H9 (cell line): ENCODE results near the gene TAF10. TPM values are rescaled to one million over a fixed set of nuclear protein-coding genes. Genes with fewer than 3 reads are reported as not detected.

ENCODE experiments used
- DNase-seq: peaks from one replicate; pipeline ENCODE4 v3.0.0-alpha.2; 2017
- H2AFZ ChIP-seq: one replicate; pipeline ENCODE4 v1.6.1; 2013; ENCODE audit warnings: mild to moderate bottlenecking, low read length, control low read depth, moderate library complexity
- H2AK5ac ChIP-seq: 2 replicates; pipeline ENCODE4 v1.6.1; 2013; ENCODE audit warnings: low read length, control low read depth, mixed read lengths; ENCODE audit not compliant: insufficient read length
- H2BK120ac ChIP-seq: one replicate; pipeline ENCODE4 v1.6.1; 2013; ENCODE audit warnings: low read depth, mild to moderate bottlenecking, low read length, control low read depth, inconsistent platforms; ENCODE audit not compliant: poor library complexity, severe bottlenecking
- H2BK12ac ChIP-seq: 2 replicates; pipeline ENCODE4 v1.6.1; 2013; ENCODE audit warnings: low read length, control low read depth, mixed read lengths, low read depth; ENCODE audit not compliant: insufficient read length
- H2BK15ac ChIP-seq: 2 replicates; pipeline ENCODE4 v1.6.1; 2013; ENCODE audit warnings: low read depth, low read length, control low read depth
- H2BK20ac ChIP-seq: one replicate; pipeline ENCODE4 v1.6.1; 2013; ENCODE audit warnings: low read depth, mild to moderate bottlenecking, low read length, control low read depth, inconsistent platforms; ENCODE audit not compliant: poor library complexity, severe bottlenecking
- H2BK5ac ChIP-seq: 2 replicates; pipeline ENCODE4 v1.6.1; 2013; ENCODE audit warnings: low read length, control low read depth, mixed read lengths; ENCODE audit not compliant: insufficient read length
- H3K14ac ChIP-seq: 2 replicates; pipeline ENCODE4 v1.6.1; 2013; ENCODE audit warnings: low read length, control low read depth; ENCODE audit not compliant: insufficient read depth
- H3K18ac ChIP-seq: 2 replicates; pipeline ENCODE4 v1.6.1; 2013; ENCODE audit warnings: low read depth, mild to moderate bottlenecking, mixed read lengths, low read length, control low read depth; ENCODE audit not compliant: insufficient read length
- H3K23ac ChIP-seq: 2 replicates; pipeline ENCODE4 v1.6.1; 2013; ENCODE audit warnings: low read length, control low read depth, mixed read lengths, low read depth; ENCODE audit not compliant: insufficient read length
- H3K23me2 ChIP-seq: 2 replicates; pipeline ENCODE4 v1.6.1; 2013; ENCODE audit warnings: low read depth, mild to moderate bottlenecking, mixed read lengths, low read length, control low read depth; ENCODE audit not compliant: insufficient read length, poor library complexity, severe bottlenecking
- H3K27ac ChIP-seq: 2 replicates; pipeline ENCODE4 v1.5.1; 2013; ENCODE audit warnings: low read length, control low read depth, mixed read lengths, low read depth; ENCODE audit not compliant: insufficient read length
- H3K27me3 ChIP-seq: 2 replicates; pipeline ENCODE4 v1.6.1; 2013; ENCODE audit warnings: low read length, control low read depth, inconsistent platforms; ENCODE audit not compliant: insufficient read depth
- H3K4ac ChIP-seq: 2 replicates; pipeline ENCODE4 v1.6.1; 2013; ENCODE audit warnings: low read depth, mild to moderate bottlenecking, control low read depth, inconsistent platforms, low read length, moderate library complexity
- H3K4me1 ChIP-seq: 2 replicates; pipeline ENCODE4 v1.6.1; 2013; ENCODE audit warnings: low read length, control low read depth, inconsistent platforms; ENCODE audit not compliant: insufficient read depth
- H3K4me2 ChIP-seq: 2 replicates; pipeline ENCODE4 v1.6.1; 2013; ENCODE audit warnings: low read length, control low read depth, mixed read lengths; ENCODE audit not compliant: insufficient read length, insufficient read depth
- H3K56ac ChIP-seq: 2 replicates; pipeline ENCODE4 v1.6.1; 2013; ENCODE audit warnings: low read depth, mild to moderate bottlenecking, mixed read lengths, low read length, control low read depth; ENCODE audit not compliant: insufficient read length
- H3K79me1 ChIP-seq: 2 replicates; pipeline ENCODE4 v1.6.1; 2013; ENCODE audit warnings: low read depth, mild to moderate bottlenecking, moderate library complexity, low read length, control low read depth, inconsistent platforms; ENCODE audit not compliant: insufficient read depth, poor library complexity, severe bottlenecking
- H3K79me2 ChIP-seq: 2 replicates; pipeline ENCODE4 v1.6.1; 2013; ENCODE audit warnings: low read length, control low read depth, inconsistent platforms; ENCODE audit not compliant: insufficient read depth
- H3K9ac ChIP-seq: 2 replicates; pipeline ENCODE4 v1.6.1; 2013; ENCODE audit warnings: low read length, control low read depth, mixed read lengths; ENCODE audit not compliant: insufficient read length; ENCODE audit errors: extremely low read depth
- H3K9me3 ChIP-seq: one replicate; pipeline ENCODE4 v1.6.1; 2013; ENCODE audit warnings: low read depth, low read length, inconsistent platforms; ENCODE audit not compliant: control insufficient read depth
- H3T11ph ChIP-seq: one replicate; pipeline ENCODE4 v1.6.1; 2013; ENCODE audit warnings: mild to moderate bottlenecking, low read length, control low read depth, inconsistent platforms
- H4K20me1 ChIP-seq: one replicate; pipeline ENCODE4 v1.6.1; 2013; ENCODE audit not compliant: control insufficient read depth, insufficient read length, insufficient read depth
- H4K5ac ChIP-seq: 2 replicates; pipeline ENCODE4 v1.6.1; 2013; ENCODE audit warnings: low read depth, mild to moderate bottlenecking, mixed read lengths, low read length, control low read depth; ENCODE audit not compliant: insufficient read length
- H4K8ac ChIP-seq: replicated peaks from 2 replicates; pipeline ENCODE4 v1.6.1; 2013; ENCODE audit warnings: low read length, control low read depth, mixed read lengths, low read depth; ENCODE audit not compliant: insufficient read length
- H4K91ac ChIP-seq: 2 replicates; pipeline ENCODE4 v1.6.1; 2013; ENCODE audit warnings: low read depth, mild to moderate bottlenecking, moderate library complexity, mixed read lengths, low read length, control low read depth; ENCODE audit not compliant: insufficient read length
- H3K27ac Mint-ChIP-seq, 3 experiments: 2 replicates in 2 of 3; 3 replicates in 1 of 3; pipeline ENCODE4 v1.8.0; 2020 to 2021; ENCODE audit warnings: mixed read lengths in 3 of 3, mild to moderate bottlenecking in 1 of 3, moderate library complexity in 1 of 3
- H3K27me3 Mint-ChIP-seq: 2 replicates; pipeline ENCODE4 v1.8.0; 2021; ENCODE audit warnings: low read depth, mild to moderate bottlenecking, moderate library complexity, mixed read lengths
- H3K36me3 Mint-ChIP-seq, 3 experiments: 2 replicates in 2 of 3; 3 replicates in 1 of 3; pipeline ENCODE4 v1.8.0; 2020 to 2021; ENCODE audit warnings: low read depth in 3 of 3, mixed read lengths in 3 of 3; ENCODE audit not compliant: insufficient read depth in 1 of 3
- H3K4me1 Mint-ChIP-seq, 2 experiments: 2 replicates each; pipeline ENCODE4 v1.8.0; 2020; ENCODE audit warnings: mixed read lengths in 2 of 2
- H3K4me3 Mint-ChIP-seq, 2 experiments: 2 replicates in 1 of 2; 3 replicates in 1 of 2; pipeline ENCODE4 v1.8.0; 2020 to 2021; ENCODE audit warnings: mild to moderate bottlenecking in 2 of 2, mixed read lengths in 2 of 2, moderate library complexity in 1 of 2
- H3K9me3 Mint-ChIP-seq, 2 experiments: 2 replicates in 1 of 2; 3 replicates in 1 of 2; pipeline ENCODE4 v1.8.0; 2020; ENCODE audit warnings: mild to moderate bottlenecking in 2 of 2, mixed read lengths in 2 of 2, moderate library complexity in 1 of 2
- WGBS: extraction: QIAGEN DNeasy Blood & Tissue Kit; methylation state at CpG from one replicate; pipeline ENCODE4 v1.1.7; 2013; ENCODE audit warnings: missing lambda C conversion rate, low lambda C conversion rate, mixed read lengths; ENCODE audit not compliant: insufficient read length; ENCODE audit errors: extremely low coverage; 5-methylcytosine and 5-hydroxymethylcytosine counted together
- total RNA-seq: library from RNA; stranded (reverse); gene quantifications from 2 replicates; pipeline ENCODE4 v1.2.1, GENCODE V29; 2021
- TF ChIP-seq, protein P1 (sequence below): fragments of 200-600 bp; sonication (generic); conservative IDR thresholded peaks from 3 replicates; pipeline ENCODE4 v1.8.0; 2021; ENCODE audit warnings: antibody characterized with exemption, mild to moderate bottlenecking

Gene TAF10
- total RNA-seq, 1 experiment from 2014 or later: 198 TPM

DNA sequence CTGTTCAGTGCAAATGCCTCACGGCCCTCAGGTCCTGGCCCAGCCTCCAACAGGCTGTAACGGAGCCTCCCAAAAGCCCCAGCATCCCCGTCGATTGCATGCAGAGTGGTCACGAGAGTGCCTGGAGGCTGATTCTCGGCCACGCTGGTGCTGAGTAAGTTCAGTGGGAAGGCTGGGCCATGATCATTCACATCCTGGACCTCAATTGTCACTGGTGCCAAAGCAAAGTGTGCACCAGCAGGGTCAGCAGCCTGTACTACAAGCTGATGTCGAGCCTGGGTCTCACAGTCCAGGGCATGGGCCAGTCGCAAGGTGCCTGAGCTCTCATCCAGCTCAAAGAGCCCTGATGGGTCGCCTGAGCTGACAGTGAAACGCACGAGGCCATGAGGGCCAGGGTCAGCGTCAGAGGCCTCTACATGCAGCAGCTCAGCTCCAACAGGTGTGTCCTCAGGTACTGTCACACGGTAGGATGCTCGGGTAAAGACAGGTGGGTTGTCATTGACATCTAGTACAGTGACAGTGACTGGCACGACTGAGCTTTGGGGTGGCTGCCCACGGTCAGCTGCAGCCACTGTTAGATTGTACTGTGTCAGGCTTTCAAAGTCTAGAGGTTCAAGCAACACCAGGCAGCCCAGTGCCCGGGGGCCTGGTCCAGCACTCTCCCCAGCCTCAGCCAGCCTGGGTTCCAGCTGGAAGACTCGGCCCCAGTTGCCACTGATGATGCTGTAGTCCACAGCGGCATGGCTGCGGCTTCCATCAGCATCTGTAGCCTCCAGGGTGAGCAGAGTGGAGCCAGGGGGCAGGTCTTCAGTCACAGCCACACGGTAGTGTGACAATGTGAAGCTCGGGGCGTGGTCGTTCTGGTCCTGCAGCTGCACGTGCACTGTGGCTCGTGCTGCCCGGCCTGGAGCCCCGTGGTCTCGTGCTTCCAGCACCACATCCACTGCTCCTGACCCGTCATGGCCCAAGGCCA is 11.7 kb upstream of the TAF10 start:
- H3K9me3 Mint-ChIP-seq: no peaks in the 10 kb centered on the region
- H3K27me3 ChIP-seq: no peaks in the 10 kb centered on the region
- no peak overlapping the region for H3K14ac ChIP-seq
- H4K20me1 ChIP-seq: no peaks in the 10 kb centered on the region
- WGBS: no CpG with 5 or more reads among the region's 31 CpGs
- H4K8ac ChIP-seq: no peak overlapping the region
- no peak overlapping the region for H4K5ac ChIP-seq
- H3K79me1 ChIP-seq: no peaks in the 10 kb centered on the region
- no peak overlapping the region for H2BK120ac ChIP-seq
- H3K27ac Mint-ChIP-seq: no peak overlapping the region
- no peak overlapping the region for H3K9ac ChIP-seq
- TF ChIP-seq, protein P1, sequence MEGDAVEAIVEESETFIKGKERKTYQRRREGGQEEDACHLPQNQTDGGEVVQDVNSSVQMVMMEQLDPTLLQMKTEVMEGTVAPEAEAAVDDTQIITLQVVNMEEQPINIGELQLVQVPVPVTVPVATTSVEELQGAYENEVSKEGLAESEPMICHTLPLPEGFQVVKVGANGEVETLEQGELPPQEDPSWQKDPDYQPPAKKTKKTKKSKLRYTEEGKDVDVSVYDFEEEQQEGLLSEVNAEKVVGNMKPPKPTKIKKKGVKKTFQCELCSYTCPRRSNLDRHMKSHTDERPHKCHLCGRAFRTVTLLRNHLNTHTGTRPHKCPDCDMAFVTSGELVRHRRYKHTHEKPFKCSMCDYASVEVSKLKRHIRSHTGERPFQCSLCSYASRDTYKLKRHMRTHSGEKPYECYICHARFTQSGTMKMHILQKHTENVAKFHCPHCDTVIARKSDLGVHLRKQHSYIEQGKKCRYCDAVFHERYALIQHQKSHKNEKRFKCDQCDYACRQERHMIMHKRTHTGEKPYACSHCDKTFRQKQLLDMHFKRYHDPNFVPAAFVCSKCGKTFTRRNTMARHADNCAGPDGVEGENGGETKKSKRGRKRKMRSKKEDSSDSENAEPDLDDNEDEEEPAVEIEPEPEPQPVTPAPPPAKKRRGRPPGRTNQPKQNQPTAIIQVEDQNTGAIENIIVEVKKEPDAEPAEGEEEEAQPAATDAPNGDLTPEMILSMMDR: no peak
- H3K4me1 ChIP-seq: no peaks in the 10 kb centered on the region
- H3K79me2 ChIP-seq: no peaks in the 10 kb centered on the region
- H3K9me3 ChIP-seq: no peaks in the 10 kb centered on the region
- no peak overlapping the region for H2AFZ ChIP-seq
- peaks cover 6% of the 10 kb centered on the region for H3K23me2 ChIP-seq
- H2BK20ac ChIP-seq: no peak overlapping the region
- no peak overlapping the region for H3K4me3 Mint-ChIP-seq
- no peak overlapping the region for H2AK5ac ChIP-seq
- H2BK12ac ChIP-seq: no peak overlapping the region
- H2BK5ac ChIP-seq: no peak overlapping the region
- no peak overlapping the region for H3K27ac ChIP-seq
- no peak overlapping the region for H3K18ac ChIP-seq
- H3K4me1 Mint-ChIP-seq: no peaks in the 10 kb centered on the region; a peak in 1 of 4 replicates
- no peak overlapping the region for H3K4me2 ChIP-seq
- no peak overlapping the region for H3T11ph ChIP-seq
- no peak overlapping the region for H3K23ac ChIP-seq
- no peak overlapping the region for H3K56ac ChIP-seq
- no peak overlapping the region for H2BK15ac ChIP-seq
- DNase-seq: no peak
- peaks cover 7% of the 10 kb centered on the region for H3K27me3 Mint-ChIP-seq
- no peak overlapping the region for H3K4ac ChIP-seq
- peaks cover 0 to 21% (median 9%) of the 10 kb centered on the region in 3 experiments; a peak in 6 of 7 replicates for H3K36me3 Mint-ChIP-seq
- no peak overlapping the region for H4K91ac ChIP-seq
